Activated CD4-positive, alpha-beta T cell treated with anti-CD3 and anti-CD28 coated beads, Interleukin-2, amount 50 U/mL, for 24 hours (primary cell): ENCODE results near the gene ITPR2.
"Not testable (repeated sequence)": the region's sequence is repeated elsewhere in the genome, so short reads cannot be mapped to it uniquely, and the experiment has no call there.

ENCODE experiments used
- DNase-seq, 2 donors: peaks; one replicate each; pipeline ENCODE4 v3.0.0-alpha.2; 2020; ENCODE audit warnings: low read depth in 1 of 2, low spot score in 1 of 2

Gene ITPR2

DNA sequence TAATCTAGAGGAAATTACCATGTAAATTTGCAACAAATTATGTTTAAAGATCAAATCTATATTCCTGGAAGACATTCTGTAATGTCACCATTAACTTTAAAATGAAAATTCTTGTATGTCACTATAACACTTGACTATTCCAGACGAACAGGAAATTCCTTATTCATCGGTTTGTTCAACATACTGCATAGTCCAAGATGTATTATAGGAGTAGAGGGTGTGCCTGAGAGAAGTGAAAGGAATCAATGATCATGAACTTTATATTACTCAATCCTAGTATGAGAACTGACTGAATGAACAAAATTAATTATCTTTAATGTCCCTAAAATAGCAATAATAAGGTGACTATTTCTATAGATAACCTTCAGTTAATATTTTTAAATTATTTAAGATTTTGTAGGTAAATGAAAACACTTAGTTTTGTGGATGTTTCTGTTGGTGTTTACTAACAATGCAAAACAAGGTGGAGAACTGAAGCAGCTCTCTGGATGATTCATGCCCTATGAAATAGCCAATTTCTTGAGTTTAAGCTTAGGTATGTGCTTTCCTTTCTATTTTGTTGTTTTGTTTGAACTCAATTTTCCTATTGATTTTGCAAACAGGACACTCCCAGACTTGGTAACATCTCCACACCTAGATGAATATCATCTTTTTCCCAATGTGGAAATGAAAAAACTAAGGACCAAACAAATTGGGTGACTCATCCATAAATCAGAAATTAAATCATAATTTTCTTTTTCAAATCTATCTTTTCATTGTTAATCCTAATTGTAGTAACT is 18.2 kb upstream of the ITPR2 start:
- DNase-seq: no peak

DNA sequence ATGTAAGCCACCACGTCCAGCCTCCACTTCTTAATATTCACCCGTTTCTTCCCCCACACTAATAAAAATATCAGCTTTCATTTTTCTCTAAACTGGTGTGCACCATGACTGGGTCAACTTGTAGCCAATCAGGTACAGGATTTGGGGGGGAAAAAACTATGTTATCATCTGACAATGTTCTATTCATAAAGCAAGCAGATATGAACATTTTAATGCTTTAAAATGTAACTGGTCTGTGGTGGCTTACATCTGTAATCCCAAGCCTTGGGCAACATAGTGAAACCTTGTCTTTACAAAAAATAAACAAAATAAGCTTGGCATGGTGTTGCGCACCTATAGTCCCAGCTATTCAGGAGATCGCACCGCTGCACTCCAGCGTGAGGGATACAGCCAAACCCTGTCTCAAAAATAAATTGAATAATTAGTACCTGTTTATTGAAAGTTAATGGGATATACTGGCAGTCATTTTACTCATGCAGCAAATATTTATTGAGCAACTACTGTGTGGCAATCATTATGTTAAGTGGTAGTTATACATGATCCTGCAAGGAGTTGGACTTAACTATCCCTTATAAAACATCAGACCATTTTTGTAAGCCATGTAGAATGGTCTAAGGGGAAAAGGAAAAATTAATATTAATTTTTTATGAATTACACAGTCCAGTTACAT is 15.3 kb upstream of the ITPR2 start:
- no peak for DNase-seq

DNA sequence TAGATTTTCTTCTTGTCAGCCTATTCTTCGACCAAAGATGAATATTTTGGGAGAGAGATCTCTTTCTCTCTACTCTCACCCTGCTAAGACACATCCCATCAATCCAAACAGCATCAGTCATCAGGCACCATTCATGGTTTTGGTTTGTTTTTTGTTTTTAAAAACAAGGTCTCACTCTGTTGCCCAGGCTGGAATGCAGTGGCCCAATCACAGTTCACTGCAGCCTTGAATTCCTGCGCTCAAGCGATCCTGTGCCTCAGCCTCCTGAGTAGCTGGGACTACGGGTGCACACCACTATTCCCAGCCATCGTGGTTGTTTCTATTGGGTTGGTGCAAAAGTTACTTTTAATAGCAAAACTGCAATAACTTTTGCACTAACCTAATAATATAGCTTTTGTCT is 14.4 kb upstream of the ITPR2 start:
- no peak for DNase-seq

DNA sequence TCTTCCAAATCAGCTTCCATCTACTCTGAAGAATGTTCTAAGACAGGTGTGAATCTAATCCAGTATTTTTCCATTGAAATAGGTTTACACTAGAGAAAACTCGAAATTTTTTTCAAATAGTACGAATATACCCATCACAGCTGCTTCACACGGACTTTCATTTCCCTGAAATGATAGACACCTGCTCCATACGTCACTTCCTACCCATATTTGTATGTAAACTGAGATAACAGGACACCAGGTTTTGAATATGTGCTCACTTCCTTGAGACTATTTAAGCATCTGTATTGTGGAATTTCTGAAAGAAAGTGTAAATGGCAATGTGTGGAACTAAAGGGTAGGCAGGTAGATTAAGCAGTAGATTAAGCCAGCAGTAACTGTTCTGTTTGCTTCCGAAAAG is 13.4 kb upstream of the ITPR2 start:
- DNase-seq: no peak

DNA sequence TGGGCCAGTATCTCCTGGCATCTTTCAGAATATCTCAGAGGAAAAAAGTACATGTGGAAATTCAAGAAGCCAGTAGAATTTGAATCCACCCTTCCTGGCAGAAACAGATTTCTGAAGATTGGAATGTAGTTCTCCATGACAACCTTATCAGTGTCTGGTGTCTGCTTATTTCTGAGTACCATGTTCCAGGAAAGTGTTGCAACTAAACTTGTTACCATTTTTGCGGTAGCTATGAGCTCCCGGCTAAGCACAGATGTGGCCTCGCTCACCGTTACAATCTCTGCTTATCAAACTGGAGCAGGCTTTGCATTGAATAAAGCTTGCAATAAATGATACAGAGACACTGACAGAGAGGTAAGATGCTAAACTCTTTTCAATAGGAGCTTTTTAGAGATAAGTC is 13.0 kb upstream of the ITPR2 start:
- DNase-seq: no peak

DNA sequence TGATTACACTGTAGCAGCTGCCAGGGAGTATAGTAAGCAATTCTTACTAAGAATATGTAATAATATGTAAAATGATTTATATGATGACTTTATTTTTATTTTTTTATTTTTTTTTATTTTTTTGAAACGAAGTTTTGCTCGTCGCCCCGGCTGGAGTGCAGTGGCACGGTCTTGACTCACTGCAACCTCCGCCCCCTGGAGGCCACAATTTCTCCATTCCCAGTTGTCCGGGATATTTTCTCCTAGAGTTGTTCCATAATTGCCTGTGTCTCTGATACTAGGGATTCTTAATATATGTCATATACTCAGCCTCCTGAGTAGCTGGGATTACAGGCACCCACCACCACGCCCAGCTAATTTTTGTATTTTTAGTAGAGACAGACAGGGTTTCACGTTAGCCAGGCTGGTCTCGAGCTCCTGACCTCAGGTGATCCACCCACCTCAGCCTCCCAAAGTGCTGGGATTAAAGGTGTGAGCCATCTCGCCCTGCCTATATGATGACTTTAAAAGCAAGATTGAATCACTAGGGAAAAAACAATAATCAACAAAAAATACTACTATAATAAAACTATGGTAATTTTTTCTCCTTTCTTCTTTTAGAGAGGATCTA is 12.2 kb upstream of the ITPR2 start:
- DNase-seq: no peak

DNA sequence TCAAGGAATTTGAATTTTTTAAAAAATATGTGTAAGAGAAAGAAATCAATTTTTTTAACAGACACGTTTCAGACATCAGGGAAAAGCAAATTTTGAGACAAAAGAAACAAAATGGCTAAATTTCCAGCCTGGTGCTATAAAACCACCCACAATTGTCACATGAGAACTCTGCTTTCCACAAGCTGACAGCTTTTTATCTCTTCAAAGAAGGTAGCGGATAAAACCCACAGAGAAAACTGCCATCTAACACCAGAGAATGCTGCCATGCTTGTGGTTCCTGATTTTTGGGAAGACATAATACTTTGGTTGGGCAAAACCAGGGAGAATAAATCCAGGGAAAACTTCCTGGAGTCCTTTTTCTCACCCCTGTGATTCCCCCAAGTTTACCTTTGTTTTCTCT is 10.3 kb upstream of the ITPR2 start:
- DNase-seq: no peak

DNA sequence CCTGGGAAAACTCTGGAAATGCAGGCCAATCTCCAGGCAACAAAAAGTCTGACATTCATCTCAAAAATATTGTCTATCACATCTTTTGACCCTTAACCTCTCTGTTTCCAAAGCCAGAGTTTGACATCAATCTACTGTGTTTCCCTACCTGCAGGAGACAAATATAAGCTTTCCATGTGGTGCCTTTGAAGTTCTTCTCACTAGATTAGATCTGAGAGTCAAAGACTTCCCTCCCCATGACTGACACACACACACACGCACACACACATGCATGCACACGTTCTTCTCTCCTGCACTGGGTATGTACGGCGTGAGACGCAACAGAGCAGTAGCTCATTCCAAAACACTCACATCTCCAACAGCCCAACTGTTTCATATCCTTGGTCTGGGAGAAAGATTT is 8.1 kb upstream of the ITPR2 start:
- no peak for DNase-seq

DNA sequence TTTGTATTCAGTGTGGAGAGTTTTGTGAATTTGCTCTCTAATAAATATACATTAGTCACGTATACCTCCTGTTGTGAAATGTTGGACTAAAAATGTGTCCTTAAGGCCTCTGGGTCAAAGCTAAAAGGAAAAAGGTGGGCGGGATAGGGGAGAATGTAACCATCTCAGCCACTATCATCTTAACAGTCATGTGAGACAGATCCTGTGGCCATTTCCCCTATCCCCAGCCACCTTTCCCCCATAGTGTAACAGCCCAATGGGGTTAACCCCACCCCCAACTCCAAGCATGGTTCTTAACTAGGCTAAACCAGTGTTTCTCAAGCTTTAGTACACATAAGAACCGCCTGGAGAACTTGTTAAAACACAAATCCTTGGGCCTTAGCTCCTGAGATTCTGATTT is 6.5 kb upstream of the ITPR2 start:
- DNase-seq: no peak

DNA sequence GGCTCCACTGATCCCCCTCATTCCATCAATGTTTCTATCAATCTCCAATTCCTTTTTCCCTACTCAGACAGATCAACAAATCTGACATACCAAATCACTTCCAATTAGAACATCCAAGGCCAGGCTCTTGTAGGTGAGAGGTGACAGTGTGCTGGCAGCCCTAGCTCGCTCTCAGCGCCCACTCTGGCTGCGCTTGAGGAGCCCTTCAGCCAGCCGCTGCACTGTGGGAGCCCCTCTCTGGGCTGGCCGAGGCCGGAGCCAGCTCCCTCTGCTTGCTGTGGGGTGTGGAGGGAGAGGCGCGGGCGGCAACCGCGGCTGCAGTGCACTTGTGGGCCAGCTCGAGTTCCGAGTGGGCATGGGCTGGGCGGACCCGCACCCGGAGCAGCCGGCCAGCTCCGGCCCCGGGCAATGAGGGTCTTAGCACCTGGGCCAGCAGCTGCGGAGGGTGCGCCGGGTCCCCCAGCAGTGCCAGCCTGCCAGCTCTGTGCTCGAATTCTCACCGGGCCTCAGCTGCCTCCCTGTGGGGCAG is 6.0 kb upstream of the ITPR2 start:
- DNase-seq: no peak

DNA sequence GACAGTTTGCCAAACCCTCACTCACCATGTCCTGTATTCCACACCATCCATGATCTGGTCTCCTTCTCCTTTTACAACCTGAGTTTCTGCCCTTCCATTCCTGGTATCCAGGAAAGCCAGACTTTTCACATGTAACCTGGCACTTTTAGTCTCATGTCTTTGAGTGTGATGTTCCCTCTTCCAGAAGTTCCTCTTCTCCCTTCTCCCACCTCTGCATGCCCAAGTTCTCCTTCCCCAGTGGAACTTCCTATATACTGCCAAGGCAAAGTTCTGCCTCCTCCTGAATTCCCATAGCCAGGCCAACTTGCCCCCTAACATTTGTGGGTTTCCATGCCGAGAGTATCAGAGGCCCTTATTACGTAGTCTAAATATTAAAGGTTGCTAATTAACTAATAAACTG is 3.2 kb upstream of the ITPR2 start:
- DNase-seq: no peak

DNA sequence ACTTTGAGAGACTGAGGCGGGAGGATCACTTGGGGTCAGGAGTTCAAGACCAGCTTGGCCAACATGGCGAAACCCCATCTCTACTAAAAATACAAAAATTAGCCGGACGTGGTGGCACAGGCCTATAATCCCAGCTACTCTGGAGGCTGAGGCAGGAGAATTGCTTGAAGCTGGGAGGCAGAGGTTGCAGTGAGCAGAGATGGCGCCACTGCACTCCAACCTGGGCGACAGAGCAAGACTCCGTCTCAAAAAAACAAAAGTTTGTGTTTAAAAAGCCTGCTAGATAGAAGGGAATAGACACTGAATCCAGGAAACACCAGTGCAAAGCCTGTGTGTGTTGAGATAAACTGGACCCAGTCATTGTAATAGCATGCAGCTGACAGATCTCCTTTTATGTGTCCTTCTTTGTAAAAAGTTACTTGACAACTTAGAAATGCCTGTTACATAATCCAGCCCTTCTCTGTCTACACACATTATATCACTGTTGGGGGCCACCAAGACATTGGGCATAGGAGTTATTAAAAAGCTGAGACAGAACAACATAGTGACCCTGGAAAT is 1.6 kb upstream of the ITPR2 start:
- DNase-seq: not testable (repeated sequence)

DNA sequence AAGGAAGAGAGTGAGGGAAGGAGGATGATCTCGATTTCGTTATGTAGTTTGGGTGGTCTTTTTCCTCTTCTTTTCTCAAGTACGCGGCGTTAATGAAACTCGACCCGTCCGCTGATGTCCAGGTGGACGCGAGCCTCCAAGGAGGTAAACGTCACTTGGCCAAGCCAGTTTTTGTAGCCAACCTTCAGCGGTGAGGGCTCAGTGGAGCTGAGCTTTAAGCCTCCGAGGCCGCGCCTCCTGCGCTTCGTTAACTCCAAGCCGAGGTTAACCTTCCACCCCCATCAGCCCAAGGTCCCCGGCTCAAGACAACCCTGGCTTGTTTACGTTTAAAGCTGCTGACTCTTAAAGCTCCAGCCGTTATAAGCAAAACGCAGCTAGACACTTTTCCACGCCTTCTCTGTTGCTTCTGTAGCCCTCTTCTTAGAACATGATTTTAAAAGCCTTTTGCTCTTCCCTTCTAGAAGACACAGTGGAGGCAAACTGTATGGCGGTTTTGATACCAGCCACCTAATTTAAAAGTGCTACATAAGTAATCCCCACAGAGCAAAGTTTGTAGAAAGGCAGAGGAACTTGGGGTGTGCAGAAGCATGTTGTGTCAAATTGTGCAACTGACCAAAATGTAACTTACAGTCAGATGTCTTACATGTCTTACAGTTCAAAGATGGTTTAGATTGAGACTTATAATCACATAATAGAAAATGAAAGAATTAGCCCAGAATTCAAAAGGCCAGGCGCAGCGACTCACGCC is 923 bp upstream of the ITPR2 start:
- DNase-seq: peak in 1 of 2 donors; percentile 14

DNA sequence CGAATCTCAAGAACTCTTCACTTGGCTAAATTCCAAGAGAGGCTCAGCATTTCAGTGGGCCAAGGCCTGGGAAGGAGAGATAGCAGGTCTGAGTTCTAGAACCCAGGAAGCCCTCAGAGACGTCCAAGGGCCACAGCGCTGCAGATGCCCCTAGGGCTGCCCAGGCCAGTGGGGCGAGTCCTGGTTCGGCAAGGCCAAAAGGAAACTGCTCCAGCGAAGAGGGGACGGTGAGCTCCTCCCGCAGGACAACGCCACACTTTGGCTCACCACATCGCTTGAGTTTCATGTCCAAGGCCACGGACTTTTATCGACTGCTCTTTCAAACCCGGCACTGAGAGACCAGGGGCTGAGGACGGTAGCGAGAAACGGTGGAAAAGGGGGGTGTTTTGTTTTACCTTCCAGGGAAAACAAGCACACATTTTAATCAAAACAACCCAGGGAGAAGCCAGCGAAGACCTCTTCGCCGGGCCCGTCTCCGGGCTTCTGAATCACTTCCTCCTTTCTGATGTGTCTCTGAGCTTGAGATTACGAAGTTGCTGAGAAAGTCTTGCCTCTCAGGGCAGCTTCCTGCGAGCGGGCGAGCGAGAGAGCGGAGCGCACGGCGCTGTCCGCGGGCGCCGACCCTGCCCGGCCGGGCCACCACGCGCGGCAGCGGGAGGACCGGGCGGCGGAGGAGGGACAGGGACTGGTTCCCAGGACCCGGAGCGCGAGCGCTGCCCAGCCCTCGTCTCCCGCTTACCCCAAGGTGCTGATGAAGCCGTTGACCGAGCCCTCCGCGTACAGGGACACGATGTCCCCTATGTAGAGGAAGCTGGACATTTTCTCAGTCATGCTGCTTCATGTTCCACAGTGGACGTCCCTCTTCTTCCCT is 808 bp downstream of the ITPR2 start:
- peak; percentile 36 to 53 for DNase-seq

DNA sequence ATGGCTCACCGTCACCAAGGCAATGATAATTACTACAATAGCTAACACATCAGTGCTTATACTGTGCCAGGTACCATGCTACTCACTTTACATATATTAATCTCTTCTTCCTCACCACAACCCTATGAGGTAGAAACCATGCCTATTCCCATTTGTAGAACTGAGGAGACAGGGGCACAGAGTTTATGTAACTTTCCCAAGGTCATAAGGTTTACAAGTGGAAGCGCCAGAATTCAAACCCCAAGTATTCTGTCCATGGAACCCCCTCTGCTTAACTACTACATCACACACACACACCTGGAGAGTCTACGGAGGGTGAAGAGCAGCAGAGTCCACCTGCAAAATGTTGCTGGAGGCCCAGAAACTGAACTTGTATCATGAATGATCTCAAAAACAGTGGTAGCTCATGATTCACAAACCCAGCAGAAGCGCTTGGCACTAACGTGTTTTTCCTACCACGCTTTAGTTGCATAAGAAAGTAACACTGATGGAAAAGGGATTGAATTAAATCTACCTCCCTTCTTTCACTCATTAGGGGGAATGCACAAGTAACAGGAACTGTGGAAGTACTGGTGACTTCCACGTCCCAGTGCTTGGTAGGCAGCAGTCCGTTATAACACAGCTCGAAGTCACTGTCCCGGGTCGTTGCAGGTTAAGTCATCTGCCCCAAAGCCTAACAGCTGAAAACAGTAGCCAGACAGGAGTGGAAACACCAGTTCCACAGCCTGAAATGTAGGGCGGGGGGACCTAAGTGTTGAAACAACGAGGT is 2.0 kb downstream of the ITPR2 start:
- DNase-seq: no peak

DNA sequence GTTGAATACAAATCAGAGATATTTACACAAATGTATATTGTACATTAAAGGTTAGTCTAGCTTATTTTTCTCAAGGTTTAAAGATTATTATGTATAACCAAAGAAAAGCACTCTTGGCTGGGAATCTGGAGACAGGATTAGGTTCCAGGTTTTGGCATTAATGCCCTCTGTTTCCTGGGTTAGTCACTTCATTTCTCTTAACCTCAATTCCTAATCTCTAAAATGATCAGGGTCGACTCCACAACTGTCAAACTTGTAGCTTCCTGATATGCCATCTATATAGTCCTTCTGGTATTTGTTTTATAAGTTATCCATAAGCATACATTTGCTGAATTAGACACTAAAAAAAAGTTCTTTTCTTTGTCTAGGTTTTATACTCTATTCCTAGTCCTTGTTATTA is 2.6 kb downstream of the ITPR2 start:
- no peak for DNase-seq

DNA sequence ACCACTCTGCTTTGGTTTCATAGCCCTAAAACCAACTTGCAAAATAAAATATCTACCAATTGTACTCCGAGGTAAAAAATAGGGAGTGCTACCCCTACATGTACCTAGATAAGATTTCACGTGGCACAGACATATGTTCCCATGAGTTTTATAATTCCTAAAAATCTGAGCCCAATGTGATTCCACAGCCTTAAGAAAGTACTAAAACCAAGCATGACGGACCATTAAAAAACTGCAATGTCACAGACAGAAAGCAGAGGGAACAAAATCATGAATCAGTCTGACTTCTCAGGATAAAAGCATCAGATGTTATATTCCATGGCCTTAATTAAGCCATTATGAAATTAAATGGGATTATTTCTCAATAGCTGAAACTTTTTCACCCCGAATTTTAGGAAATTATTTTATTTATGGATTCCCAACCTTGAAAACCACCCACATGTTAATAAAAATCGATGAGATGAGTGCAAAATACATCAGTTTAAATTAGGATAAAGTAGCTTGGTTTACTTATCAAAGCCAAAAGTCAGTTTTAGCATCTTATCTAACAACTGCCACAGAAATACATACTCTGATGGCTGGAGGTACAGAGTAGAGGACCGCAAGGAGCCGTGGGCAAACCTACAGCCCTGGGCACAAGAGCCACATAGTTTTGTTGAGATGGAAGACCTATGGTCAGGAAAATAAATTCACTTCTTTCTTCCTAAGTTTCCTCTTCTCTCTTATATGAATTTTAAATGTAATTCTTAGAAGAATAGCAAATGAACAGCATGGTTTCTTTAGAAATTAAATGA is 4.5 kb downstream of the ITPR2 start:
- DNase-seq: no peak

DNA sequence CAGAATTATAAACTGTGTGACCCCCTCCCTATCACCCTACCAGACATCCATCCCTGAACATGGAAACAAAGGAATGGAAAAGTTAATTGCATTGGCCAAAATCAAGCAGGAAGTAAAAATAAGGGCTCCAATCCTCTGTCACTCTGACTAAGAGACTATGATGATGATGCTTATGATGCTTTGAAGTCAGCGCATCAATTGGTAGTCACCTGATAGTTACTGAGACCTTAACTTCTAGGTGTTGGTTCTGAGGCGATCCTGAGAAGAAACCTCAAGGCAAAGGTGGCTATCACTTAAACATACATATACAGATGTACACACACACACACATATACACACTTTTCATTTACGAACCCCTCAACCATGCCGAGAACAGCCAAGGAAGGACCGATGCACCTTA is 6.6 kb downstream of the ITPR2 start:
- DNase-seq: no peak
